ENCODE data around the gene UBR7.
"Not testable (repeated sequence)": the region's sequence is repeated elsewhere in the genome, so short reads cannot be mapped to it uniquely, and the experiment has no call there.

UBR7 gene, protein sequence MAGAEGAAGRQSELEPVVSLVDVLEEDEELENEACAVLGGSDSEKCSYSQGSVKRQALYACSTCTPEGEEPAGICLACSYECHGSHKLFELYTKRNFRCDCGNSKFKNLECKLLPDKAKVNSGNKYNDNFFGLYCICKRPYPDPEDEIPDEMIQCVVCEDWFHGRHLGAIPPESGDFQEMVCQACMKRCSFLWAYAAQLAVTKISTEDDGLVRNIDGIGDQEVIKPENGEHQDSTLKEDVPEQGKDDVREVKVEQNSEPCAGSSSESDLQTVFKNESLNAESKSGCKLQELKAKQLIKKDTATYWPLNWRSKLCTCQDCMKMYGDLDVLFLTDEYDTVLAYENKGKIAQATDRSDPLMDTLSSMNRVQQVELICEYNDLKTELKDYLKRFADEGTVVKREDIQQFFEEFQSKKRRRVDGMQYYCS

DNA sequence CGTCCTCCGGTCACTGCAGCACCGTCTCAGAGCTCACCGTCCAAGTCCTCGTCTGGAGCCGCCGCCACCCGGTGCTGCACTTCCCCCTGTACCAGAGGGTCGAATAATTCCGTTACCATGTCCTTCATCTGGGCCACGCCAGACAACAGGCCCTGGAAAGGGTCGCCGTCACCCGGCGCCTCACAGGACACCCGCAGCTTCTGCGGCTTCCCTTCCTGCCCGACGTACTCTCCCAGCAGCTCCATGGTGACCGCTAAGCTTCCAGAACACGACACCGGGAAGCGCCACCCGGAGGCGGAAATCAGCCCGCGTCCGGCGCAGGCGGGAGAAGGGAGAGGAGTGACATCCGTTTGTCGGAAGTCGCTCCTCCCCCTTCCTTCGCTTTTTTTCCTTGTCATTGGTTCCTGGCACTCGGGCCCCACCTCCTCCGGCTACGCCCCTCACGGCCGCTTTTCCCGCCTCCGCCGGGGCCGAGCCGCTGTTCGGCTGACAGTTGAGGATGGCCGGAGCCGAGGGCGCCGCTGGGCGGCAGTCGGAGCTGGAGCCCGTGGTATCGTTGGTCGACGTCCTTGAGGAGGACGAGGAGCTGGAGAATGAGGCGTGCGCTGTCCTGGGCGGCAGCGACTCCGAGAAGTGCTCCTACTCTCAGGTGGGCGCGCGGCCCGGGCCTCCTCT is at the start of gene UBR7, which contains the start of gene GON7:
Gene UBR7 (plus strand): TSS at position 464 of the 675 bp plus-strand sequence. CDS start 36 bp downstream, at position 500.
Gene GON7 (minus strand): TSS at position 273 of the 675 bp plus-strand sequence. CDS start 28 bp downstream, at position 245.
- DNase-seq (ENCODE audit: low read depth) = peak; percentile 99

DNA sequence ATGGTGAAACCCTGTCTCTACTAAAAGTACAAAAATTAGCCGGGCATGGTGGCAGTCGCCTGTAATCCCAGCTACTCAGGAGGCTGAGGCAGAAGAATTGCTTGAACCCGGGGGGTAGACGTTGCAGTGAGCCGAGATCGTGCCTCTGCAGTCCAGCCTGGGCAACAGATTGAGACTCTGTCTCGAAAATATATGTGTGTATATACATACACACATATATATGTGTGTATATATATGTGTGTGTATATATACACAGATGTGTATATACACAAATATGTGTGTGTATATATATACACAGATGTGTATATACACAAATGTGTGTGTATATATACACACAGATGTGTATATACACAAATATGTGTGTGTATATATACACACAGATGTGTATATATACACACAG is 48.7 kb upstream of the UBR7 start:
- not testable (repeated sequence) for DNase-seq (ENCODE audit: low read depth)

DNA sequence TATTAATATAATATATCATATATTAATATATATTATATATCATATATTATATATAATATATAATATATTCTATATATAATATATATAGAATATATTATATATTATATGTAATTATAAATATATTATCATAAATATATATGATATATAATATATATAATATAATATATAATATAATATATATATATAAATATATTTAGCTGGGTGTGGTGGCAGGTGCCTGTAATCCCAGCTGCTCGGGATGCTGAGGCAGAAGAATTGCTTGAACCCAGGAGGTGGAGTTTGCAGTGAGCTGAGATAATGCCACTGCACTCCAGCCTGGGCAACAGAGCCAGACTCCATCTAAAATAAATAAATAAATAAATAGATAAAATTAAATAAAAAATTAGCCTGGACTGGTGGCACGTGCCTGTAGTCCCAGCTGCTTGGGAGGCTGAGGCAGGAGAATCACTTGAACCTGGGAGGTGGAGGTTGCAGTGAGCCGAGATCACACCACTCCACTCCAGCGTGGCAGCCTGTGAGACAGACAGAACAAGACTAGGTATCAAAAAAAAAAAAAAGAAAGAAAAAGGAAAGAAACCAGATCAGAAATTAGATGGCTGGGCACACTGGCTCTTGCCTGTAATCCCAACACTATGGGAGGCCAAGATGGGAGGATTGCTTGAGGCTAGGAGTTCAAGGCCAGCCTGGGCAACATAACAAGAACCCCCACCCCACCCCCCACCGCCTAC is 47.3 kb upstream of the UBR7 start:
- not testable (repeated sequence) for DNase-seq (ENCODE audit: low read depth)

DNA sequence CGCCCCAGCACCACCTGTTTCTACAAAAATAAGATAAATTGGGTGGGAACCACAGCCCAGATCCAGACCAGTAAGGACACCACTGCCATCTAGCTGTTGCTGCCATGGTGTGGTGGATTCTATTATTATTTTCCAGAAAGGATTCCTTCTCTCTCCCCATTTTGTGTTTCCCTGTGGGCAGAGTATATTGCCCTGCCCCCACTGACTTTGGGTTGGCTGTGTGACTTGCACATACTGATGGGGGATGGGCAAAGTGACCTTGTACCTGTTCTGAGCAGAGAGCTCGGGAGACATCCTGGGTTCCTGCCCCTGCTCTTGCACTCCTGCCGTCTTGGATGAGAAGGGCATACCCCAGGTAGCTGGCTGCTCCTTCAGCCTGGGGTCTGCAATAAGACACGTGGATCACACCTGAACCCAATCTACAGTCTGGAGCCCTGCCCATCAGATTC is 46.7 kb upstream of the UBR7 start:
- peak; percentile 64 for DNase-seq (ENCODE audit: low read depth)

DNA sequence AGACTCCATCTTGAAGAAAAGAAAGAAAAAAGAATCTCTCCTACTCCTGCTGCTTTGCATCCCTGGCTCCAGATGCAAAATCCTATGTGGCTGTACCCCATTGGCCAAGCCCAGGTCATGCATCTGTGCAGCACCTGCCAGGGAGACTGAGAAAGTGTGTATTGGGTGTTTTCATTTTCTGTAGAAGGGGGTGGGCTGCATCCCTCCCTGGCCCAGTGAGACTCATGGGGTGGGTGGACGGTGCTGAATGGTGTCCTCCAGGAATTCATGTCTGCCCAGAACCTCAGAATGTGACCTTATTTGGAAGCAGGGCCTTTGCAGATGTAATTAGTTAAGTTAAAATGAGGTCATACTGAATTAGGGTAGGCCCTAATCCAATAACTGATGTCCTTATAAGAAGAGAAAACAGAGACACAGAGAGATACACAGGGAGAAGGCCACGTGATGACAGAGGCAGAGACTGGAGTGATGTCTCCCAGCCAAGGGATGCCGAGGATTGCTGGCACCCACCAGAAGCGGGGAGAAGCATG is 45.6 kb upstream of the UBR7 start:
- no peak for DNase-seq (ENCODE audit: low read depth)

DNA sequence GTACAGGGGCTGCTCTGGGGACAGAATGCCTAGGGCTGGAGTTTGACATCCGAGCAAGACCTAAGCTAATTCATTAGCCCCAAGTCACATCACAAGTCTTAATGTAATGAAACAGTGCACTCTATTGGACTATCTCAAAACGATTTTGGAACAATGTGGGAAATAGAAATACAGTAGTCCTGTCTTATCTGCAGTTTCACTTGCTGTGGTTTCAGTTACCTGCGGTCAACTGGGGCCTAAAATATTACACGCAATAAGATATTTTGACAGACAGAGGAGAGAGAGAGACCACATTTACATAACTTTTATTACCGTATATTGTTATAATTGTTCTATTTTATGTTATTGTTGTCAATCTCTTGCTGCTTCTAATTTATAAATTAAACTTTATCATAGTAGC is 43.5 kb upstream of the UBR7 start:
- DNase-seq (ENCODE audit: low read depth) = no peak

DNA sequence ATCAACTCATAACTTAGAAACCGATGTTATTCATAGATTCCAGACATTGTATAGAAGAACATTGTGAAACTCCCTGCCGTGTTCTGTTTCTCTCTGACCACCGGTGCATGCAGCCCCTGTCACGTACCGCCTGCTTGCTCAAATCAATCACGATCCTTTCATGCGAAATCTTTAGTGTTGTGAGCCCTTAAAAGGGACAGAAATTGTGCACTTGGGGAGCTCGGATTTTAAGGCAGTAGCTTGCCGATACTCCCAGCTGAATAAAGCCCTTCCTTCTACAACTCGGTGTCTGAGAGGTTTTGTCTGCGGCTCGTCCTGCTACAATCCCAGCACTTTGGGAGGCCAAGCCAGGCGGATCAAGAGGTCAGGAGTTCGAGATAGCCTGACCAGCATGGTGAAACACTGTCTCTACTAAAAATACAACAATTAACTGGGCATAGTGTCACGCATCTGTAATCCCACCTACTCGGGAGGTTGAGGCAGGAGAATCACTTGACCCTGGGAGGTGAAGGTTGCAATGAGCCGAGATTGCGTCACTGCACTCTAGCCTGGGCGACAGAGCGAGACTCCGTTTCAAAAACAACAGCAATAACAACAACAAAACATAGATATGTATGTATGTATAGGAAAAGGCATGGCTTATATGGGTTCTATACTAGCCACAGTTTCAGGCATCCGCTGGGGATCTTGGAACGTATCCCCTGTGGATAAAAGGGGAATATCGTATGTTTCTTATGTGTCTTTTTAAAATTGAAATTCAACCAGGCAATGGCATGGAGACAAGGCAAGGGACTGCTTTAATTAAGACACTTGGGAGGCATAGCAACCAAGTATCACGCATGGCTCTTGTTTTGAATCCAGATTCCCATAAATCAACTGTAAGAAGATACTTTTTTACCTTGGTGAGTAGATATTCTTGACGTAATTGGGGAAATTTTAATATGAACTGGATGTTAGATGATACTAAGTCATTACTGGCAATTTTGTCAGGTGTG is 41.5 kb upstream of the UBR7 start:
- DNase-seq (ENCODE audit: low read depth) = not testable (repeated sequence)

DNA sequence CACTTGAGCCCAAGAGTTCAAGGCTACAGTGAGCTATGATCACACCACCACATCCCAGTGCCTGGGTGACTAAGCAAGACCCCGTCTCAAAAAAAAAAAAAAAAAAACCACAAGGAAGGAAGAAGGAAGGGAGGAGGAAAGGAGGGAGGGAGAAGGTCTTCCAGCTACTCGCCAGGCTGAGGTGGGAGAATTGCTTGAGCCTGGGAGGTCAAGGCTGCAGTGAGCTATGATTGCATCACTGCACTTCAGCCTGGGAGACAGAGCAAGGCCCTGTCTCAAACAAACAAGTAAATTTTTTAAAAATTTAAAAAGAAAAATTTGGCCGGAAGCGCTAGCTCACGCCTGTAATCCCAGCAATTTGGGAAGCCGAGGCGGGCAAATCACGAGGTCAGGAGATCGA is 38.4 kb upstream of the UBR7 start:
- DNase-seq (ENCODE audit: low read depth) = not testable (repeated sequence)

DNA sequence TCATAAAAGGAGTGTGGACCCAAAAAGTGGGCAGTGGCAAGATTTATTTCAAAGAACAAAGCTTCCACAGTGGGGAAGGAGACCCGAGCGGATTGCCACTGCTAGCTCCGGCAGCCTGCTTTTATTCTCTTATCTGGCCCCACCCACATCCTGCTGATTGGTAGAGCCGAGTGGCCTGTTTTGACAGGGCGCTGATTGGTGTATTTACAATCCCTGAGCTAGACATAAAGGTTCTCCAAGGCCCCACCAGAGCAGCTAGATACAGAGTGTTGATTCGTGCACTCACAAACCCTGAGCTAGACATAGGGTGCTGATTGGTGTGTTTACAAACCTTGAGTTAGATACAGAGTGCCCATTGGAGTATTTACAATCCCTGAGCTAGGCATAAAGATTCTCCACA is 37.4 kb upstream of the UBR7 start:
- DNase-seq (ENCODE audit: low read depth) = not testable (repeated sequence)

DNA sequence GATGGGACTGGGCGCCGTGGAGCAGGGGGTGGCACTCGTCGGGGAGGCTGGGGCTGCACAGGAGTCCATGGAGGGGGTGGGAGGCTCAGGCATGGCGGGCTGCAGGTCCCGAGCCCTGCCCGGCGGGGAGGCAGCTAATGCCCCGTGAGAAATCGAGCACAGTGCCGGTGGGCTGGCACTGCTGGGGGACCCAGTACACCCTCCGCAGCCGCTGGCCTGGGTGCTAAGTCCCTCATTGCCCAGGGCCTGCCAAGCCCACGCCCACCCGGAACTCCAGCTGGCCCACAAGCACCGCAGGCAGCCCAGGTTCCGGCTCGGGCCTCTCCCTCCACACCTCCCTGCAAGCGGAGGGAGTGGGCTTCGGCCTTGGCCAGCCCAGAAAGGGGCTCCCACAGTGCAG is 36.9 kb upstream of the UBR7 start:
- DNase-seq (ENCODE audit: low read depth) = not testable (repeated sequence)

DNA sequence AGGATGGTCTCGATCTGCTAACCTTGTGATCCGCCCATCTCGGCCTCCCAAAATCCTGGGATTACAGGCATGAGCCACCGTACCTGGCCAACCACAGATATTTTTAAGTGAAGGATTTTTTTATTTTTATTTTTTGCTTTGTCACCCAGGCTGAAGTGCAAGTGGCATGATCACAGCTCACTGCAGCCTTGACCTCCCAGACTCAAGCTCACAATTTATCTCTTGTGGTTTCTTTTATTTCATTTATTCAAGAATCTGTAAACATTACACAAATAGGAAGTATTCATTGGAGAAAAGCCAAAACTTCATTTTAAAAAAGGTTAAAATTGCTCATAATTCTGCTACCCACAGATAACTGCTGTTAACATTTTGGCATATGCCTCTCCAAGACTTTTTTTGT is 35.7 kb upstream of the UBR7 start:
- DNase-seq (ENCODE audit: low read depth) = peak; percentile 29

DNA sequence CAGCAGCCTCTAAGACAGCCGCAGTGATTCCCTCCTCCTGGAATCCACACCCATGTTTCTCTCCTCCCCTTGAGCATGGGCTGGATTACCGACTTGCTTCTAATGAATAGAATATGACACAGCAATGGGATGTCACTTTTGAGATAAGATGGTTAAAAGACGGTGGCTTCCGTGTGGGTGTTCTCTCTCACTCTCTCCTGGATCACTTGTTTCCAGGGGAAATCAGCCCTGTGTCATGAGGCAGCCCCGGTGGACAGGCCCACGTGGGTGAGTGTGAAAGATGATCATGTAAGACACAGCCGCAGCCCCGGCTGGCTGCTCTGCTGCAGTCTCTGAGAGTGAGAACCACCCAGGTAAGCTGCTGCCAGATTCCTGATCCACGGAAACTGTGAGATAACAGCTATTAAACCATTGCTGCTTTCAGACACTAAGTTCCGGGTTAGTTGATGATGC is 33.1 kb upstream of the UBR7 start:
- peak; percentile 33 for DNase-seq (ENCODE audit: low read depth)

DNA sequence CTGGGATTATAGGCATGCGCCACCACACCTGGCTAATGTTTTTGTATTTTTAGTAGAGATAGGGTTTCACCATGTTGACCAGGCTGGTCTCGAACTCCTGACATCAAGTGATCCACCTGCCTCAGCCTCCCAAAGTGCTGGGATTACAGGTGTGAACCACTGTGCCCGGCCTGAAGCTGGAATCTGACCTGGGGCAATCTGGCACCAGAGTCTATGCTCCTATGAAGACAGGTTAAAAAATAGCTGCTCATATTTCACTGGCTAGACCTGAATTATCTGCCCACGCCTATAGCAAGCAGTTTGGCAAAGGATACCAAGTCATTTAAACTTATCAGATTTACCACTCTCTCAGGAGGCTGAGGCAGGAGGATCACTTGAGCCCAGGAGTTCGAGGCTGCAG is 32.3 kb upstream of the UBR7 start:
- not testable (repeated sequence) for DNase-seq (ENCODE audit: low read depth)

DNA sequence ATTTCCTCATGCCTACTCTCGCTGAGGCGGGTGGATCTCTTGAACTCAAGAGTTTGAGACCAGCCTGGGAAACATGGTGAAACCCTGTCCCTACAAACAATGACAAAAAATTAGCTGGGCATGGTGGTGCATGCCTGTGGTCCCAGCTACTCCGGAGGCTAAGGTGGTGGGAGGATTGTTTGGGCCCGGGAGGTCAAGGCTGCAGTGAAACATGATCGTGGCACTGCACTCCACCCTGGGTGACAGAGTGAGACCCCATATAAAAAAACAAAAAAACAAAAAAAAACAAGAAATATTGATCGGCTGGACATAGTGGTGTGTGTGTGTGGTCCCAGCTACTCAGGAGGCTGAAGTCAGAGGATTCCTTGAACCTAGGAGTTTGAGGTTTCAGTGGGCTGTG is 31.6 kb upstream of the UBR7 start:
- no peak for DNase-seq (ENCODE audit: low read depth)

DNA sequence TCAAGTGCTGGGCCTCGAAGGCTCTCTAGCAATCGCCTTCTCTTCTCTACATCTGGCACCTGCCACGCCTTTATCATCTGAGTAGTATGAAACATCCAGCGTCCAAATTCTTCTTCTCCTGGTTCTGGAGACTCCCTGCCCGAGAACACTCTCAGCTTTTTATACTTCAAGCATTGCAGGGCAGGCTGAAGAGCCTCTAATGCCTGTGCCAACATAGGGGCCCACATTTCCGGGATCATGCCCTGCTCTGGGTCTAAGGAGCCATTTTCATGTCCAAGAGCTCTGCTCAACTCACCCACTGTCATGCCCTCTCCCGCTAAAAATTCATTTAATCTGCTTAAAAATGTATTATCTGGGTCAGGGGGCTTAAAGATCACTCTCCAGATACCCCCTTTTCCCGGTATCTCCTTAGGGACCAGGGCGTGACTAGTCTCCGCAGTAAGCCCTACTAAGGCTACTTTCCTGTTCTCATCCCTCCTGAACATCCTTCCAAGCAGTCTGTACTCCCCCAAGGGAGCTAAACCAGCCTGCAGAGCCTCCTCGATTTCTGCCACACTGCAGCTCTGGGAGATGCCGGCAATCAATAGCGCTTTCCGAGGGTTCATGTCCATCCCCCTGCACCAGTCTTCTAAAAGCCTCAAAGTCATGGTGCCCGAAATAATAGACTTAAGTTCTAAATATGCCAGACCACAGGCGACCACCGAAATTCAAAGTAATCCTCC is 23.3 kb upstream of the UBR7 start:
- DNase-seq (ENCODE audit: low read depth) = peak; percentile 19

DNA sequence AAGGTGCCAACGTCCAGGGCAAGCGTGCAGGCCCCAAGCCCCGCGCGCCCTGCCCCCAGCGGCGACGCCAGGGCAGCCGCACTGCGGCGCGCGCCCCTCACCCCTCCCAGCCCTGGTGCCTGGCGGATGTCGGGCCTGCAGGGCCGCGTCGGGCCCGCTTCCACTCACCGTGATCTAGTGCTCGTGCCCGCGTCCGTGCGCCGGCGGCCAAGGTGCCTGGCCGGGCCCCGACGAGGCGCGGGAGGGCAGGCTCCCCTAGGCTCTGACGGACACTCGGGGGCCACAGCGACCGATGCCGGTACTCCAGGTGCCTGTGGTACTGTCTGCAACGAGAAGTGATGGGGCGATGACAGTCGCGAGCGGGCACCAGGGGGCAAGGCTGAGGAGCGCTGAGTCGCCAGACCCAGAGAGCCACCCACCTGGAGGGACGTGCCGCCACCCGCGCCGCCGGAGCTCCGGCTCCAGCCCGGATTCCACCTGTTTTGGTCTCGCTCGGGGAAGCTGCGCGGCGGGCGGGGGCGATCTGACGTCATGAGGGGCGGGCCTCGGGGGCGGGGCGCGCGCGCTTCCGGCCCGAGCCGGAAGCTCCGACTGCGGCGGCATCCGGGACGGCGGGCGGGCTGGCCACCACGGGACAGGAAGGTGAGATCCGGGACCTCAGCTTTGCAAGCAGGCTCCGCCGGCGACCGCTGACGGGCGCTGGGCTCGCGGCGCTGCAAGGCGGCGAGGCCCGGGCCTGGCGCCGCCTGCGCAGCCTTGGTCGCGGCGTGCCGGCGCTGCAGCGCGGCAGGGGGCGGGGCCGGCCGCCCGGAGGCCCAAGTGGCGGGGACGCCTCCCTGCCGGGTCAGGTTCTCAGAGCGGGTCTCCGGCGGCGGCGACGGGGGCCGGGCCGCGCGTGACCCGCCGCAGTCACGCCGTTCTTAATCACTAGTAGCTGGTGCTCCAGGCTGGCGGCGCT is 22.4 kb upstream of the UBR7 start, which contains the start of the genes LYSET and MOAP1:
Gene LYSET (plus strand): TSS at position 927 of the 958 bp plus-strand sequence. CDS start 89 bp downstream, outside the sequence.
Gene MOAP1 (minus strand): TSS at position 507 of the 958 bp plus-strand sequence. CDS start 655 bp downstream, outside the sequence.
- peak; percentile 91 for DNase-seq (ENCODE audit: low read depth)

DNA sequence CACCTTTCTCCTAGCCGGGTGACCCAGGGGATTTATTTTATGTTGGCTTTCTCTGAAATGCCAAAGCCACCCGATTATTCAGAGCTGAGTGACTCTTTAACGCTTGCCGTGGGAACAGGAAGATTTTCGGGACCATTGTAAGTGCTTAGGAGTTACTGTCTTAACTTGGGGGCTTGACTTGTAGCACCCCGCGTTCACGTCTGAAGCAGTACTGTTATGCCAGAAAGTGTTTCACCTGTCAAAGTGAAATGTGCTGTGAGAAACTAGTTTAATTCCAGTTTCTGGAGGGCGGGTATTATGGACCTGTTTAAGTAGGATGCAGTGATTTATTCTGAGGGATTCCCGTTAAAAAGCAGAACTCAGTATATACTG is 21.7 kb upstream of the UBR7 start:
- no peak for DNase-seq (ENCODE audit: low read depth)

DNA sequence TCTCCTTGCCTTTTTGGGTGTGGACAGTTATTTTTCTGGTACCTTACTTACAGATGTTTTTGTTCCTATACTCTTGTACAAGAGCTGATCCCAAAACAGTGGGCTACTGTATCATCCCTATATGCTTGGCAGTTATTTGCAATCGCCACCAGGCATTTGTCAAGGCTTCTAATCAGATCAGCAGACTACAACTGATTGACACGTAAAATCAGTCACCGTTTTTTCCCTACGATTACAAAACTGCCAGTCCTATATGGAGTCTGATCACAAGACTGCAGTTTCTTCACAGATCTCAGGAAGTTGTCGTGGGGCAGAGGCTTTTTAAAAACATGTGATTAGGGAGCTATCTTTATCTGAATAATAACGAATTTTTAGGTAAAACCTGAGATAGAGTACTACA is 20.6 kb upstream of the UBR7 start:
- no peak for DNase-seq (ENCODE audit: low read depth)

DNA sequence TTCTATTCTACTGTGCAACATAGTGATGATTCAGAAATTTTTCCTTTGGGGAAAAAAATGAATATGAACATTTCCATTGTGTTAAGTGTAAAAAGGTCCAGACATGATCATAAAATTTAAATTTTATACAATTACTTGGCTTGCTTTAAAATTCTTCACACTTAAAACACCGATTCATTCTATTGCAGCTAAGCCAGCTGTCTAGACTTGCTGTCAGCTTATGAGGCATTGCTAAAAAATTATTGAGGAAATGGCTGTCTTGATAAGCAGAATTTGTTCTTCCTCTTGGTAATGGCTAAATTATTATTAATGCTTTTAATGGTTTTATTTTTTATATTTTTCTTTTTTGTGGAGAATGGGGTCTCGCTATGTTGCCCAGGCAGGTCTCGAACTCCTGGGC is 20.1 kb upstream of the UBR7 start:
- DNase-seq (ENCODE audit: low read depth) = no peak

All from ELR (cell line).